GM06990 (cell line): Measurements from ENCODE around the gene PDIA6.

Experiments used
- DNase-seq: peaks from one replicate; pipeline ENCODE4 v3.0.0-alpha.2; 2011; ENCODE audit not compliant: insufficient read length; ENCODE audit errors: extremely low read depth
- H3K27me3 ChIP-seq: replicated peaks from 2 replicates; pipeline ENCODE4 v1.6.0; 2011; ENCODE audit warnings: low read length; ENCODE audit not compliant: control insufficient read depth, insufficient read depth
- H3K36me3 ChIP-seq: 2 replicates; pipeline ENCODE4 v1.5.1; 2011; ENCODE audit warnings: low read length; ENCODE audit not compliant: control insufficient read depth, insufficient read depth
- H3K4me3 ChIP-seq: replicated peaks from 2 replicates; pipeline ENCODE4 v1.5.1; 2011; ENCODE audit warnings: low read depth, mild to moderate bottlenecking, control low read depth, low read length
- TF ChIP-seq, protein P1 (sequence below): IDR thresholded peaks from 2 replicates; pipeline ENCODE4 v1.5.1; 2011; ENCODE audit warnings: low read length, control low read depth, mild to moderate bottlenecking, inconsistent platforms; ENCODE audit not compliant: insufficient read depth, poor library complexity, severe bottlenecking

Gene PDIA6

DNA sequence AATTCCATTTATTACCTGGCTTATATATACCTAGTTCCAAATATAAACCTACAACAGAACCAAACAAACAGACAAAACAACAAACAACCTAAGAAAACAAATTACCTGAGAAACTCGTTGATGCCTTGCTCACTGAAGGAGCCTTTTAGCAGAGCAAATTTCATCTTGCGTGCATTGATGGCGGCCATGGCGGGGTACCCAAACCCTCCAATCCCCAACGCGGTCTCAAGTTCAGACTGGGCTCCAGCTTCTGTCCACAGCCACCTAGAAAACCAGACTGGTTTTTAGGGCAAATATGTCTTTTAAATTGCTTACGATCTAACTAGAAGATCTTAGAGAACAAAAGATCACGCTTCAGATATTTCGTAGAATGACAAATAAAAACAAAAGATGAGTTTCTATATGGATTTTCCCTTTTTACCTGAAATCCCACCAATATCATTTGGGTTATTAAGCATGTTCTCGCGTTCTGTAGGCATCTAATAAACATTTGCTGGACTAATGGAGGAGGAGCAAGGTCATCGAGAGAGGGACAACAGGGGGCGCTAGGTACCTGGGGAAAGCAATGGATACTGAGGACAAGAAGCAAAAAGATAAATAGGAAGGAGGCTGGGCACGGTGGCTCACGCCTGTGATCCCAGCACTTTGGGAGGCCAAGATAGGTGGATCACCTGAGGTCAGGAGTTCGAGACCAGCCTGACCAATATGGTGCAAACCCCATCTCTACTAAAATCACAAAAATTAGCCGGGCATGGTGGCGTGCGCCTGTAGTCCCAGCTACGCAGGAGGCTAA is 25.2 kb downstream of the PDIA6 start:
- H3K27me3 ChIP-seq = no peaks in the 10 kb centered on the region
- peaks cover 32% of the 10 kb centered on the region for H3K36me3 ChIP-seq
- DNase-seq = no peak
- no peak overlapping the region for H3K4me3 ChIP-seq
- TF ChIP-seq, protein P1, sequence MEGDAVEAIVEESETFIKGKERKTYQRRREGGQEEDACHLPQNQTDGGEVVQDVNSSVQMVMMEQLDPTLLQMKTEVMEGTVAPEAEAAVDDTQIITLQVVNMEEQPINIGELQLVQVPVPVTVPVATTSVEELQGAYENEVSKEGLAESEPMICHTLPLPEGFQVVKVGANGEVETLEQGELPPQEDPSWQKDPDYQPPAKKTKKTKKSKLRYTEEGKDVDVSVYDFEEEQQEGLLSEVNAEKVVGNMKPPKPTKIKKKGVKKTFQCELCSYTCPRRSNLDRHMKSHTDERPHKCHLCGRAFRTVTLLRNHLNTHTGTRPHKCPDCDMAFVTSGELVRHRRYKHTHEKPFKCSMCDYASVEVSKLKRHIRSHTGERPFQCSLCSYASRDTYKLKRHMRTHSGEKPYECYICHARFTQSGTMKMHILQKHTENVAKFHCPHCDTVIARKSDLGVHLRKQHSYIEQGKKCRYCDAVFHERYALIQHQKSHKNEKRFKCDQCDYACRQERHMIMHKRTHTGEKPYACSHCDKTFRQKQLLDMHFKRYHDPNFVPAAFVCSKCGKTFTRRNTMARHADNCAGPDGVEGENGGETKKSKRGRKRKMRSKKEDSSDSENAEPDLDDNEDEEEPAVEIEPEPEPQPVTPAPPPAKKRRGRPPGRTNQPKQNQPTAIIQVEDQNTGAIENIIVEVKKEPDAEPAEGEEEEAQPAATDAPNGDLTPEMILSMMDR = peak; percentile 48

DNA sequence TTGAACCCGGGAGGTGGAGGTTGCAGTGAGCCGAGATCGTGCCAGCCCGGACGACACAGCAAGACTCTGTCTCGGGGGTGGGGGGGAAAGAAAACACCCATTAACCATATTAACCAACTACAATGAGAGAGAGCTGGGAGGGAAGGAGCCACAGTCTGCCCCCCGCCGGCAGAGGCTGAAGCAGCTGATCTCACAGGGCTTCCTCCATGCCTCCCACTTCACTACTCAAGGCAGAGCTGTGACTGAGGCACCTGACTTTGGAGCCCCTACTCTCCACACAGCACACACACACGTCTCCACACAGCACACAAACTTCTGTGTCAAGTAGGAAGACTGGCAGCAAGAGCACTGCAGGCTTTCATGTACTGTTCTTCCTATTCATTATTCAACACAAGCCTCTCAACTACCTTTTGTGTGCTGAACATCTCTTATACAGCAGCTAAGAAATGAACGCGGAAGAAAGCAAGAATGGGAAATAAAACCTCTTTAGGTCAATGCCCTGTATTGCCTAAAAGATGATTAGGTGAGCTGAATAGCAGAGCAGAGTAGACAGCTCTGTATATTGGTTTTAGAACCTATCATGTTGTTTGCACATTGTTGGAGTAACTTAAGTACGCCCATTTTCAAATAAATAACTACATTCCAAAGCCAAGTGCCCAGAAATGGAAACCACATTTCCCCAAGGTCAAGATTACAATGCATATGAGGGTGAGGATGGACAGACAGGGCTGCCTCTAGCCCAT is 26.2 kb downstream of the PDIA6 start:
- TF ChIP-seq, protein P1 = no peak
- H3K27me3 ChIP-seq = no peaks in the 10 kb centered on the region
- H3K36me3 ChIP-seq = peaks cover 34% of the 10 kb centered on the region
- no peak overlapping the region for H3K4me3 ChIP-seq
- no peak for DNase-seq

DNA sequence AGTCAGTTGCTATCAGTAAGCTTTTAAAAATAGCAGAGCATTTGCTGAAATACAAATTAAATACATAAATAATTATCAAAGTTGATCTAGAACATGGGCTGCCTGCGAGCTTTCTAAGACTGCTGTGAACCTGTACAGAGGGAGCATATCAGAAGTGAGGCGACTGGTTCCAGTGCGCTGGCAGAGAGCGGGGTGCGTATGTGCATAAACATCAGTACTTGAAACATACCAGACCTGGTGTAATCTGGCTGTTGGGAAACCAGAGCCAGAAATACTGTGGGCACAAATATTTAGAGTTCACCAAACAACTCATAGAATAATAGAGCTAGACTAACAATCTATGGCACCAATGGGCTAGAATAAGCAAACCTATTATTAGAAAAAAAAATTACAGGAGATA is 27.3 kb downstream of the PDIA6 start:
- TF ChIP-seq, protein P1 = no peak
- no peak for DNase-seq
- H3K27me3 ChIP-seq = no peaks in the 10 kb centered on the region
- peaks cover 35% of the 10 kb centered on the region for H3K36me3 ChIP-seq
- no peak overlapping the region for H3K4me3 ChIP-seq

DNA sequence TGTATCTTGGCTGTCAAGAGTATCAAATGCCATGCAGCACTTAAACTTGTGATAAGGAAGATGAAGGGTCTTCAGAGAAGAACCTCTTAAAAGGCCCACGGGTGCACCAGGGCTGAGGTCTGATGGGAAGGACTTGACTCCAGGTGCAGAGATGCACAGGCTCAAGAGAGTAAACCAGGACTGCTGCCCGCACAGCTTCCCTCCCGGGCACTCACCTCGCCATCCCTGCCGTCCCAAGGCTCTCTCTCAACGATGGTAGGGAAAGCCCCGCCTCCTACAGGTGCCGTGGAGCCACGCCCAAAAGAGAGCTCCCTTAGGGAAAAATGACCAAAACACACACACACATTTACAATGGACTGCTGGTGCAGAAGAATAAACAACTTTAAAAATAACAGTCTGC is 27.9 kb downstream of the PDIA6 start:
- DNase-seq = no peak
- no peaks in the 10 kb centered on the region for H3K27me3 ChIP-seq
- TF ChIP-seq, protein P1 = no peak
- peaks cover 34% of the 10 kb centered on the region for H3K36me3 ChIP-seq
- no peak overlapping the region for H3K4me3 ChIP-seq

DNA sequence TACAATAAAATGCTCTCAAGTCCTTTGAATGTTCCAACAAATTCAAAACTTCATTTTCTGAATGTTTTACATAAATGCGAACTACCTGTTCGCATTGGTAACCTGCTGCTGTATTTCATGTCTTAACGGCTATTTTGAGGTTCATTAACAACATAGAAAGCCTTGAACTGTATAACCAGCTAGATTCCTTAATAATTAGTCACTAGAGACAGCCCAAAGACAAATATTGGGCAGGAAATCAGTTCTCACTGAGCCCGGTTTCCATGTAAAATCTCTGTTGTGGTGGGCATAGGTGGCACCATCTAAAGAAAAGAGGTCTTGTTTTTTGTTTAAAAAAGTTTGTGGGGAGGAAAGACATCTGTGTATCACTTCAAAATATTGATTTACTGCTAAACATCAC is 29.2 kb downstream of the PDIA6 start:
- no peaks in the 10 kb centered on the region for H3K27me3 ChIP-seq
- TF ChIP-seq, protein P1 = no peak
- peaks cover 36% of the 10 kb centered on the region for H3K36me3 ChIP-seq
- H3K4me3 ChIP-seq = no peak overlapping the region
- no peak for DNase-seq
